ENCODE results near the gene PODXL2.
"Not testable (repeated sequence)": the region's sequence is repeated elsewhere in the genome, so short reads cannot be mapped to it uniquely, and the experiment has no call there.

PODXL2 gene

GRCh38 chr3:127629467-127630403, 750 bp downstream of the PODXL2 start:
- DNase-seq (ENCODE audit: low read depth), result peak; percentile 5

GRCh38 chr3:127630811-127631714, 2.1 kb downstream of the PODXL2 start:
- DNase-seq (ENCODE audit: low read depth), result no peak

GRCh38 chr3:127632035-127632820, 3.2 kb downstream of the PODXL2 start:
- no peak for DNase-seq (ENCODE audit: low read depth)

GRCh38 chr3:127634653-127635052, 5.7 kb downstream of the PODXL2 start:
- DNase-seq (ENCODE audit: low read depth), result no peak

- DNase-seq (ENCODE audit: low read depth), result no peak
Observed at GRCh38 chr3:127637546-127637945, 8.6 kb downstream of the PODXL2 start.

- DNase-seq (ENCODE audit: low read depth), result no peak
Observed at GRCh38 chr3:127637971-127638370, 9.0 kb downstream of the PODXL2 start.

GRCh38 chr3:127639173-127640041, 10.4 kb downstream of the PODXL2 start:
- DNase-seq (ENCODE audit: low read depth), result no peak

- no peak for DNase-seq (ENCODE audit: low read depth)
Observed at GRCh38 chr3:127640042-127640355, 11.0 kb downstream of the PODXL2 start.

GRCh38 chr3:127644641-127645370, 15.8 kb downstream of the PODXL2 start:
- no peak for DNase-seq (ENCODE audit: low read depth)

- no peak for DNase-seq (ENCODE audit: low read depth)
Observed at GRCh38 chr3:127645371-127646015, 16.5 kb downstream of the PODXL2 start.

GRCh38 chr3:127646501-127647046, 17.6 kb downstream of the PODXL2 start:
- DNase-seq (ENCODE audit: low read depth), result no peak

GRCh38 chr3:127647166-127647844, 18.3 kb downstream of the PODXL2 start:
- no peak for DNase-seq (ENCODE audit: low read depth)

GRCh38 chr3:127647845-127648204, 18.8 kb downstream of the PODXL2 start:
- DNase-seq (ENCODE audit: low read depth), result no peak

- DNase-seq (ENCODE audit: low read depth), result no peak
Observed at GRCh38 chr3:127650236-127650635, 21.3 kb downstream of the PODXL2 start.

- no peak for DNase-seq (ENCODE audit: low read depth)
Observed at GRCh38 chr3:127651516-127652172, 22.7 kb downstream of the PODXL2 start.

GRCh38 chr3:127652246-127652995, 23.4 kb downstream of the PODXL2 start:
- no peak for DNase-seq (ENCODE audit: low read depth)

- DNase-seq (ENCODE audit: low read depth), result no peak
Observed at GRCh38 chr3:127654374-127654773, 25.4 kb downstream of the PODXL2 start.

GRCh38 chr3:127654993-127655392, 26.0 kb downstream of the PODXL2 start:
- DNase-seq (ENCODE audit: low read depth), result not testable (repeated sequence)

Measured in activated T-helper 1 cell treated with Interleukin-2 at 50 U/mL for 16 hours (primary cell).